GM19239 (cell line): ENCODE results near the gene ARL6IP4.

Experiments
- DNase-seq: peaks from one replicate; pipeline ENCODE4 v3.0.0; 2011; ENCODE audit warnings: low spot score; ENCODE audit not compliant: insufficient read length
- FAIRE-seq: peaks from 2 replicates; lab custom pipeline; 2011; peaks lifted over from hg19 to GRCh38; lab: Jason Lieb, UNC

Gene ARL6IP4

DNA sequence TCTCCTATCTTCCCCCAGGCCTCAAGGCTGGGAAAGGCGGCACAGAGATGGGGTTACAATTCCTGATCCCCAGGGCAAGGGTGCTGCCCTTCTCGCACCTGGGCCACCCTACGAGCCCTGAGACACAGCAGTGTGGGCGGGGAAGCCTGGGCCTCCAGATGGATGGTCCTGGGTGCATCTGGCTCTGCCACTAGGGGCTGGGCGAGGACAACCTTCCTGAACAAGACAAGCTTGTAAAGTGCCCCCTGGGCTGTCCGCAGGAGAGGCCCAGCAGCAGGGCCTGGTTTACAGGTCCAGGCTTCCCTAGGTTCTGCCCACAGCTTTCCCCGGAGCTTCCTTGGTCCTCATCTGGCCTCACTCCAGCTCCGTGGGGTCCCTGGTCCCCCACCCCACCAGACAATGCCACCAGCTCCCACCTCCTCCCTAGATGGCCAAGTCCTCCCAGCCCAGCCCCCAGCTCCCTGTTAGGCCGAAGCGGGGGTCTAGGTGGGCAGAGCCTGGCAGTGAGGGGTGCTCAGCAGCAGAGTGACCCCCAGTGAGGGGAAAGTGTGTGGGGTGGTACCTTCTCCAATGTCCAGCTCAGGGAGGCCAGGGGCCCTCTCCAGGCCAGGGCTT is 8.9 kb downstream of the ARL6IP4 start:
- DNase-seq (no peak), FAIRE-seq (no peak)

DNA sequence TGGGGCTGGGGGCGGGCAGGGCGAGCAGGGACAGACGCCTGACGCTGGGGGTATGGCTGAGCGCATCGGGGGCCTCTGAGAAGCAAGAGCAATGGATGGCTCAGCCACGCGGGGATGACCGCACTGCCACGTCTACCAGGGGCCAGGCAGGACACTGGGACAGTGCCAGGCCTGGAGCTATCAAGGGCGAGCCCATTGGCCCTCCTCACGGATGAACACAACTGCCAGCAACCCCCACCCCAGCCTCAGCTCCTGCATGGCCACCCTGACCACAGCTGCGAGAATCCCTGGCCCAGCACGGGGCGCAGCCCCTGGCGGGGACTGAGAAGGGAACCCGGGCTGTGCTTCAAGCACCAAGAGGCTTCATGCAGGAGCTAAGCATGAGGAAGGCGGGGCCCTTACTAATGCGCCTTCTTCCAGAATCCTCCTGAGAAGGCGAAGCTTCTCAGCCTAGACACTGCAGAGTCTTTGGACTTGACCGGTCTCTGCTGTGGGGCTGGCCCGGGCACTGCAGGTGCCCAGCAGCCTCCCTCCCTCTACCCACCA is 9.5 kb downstream of the ARL6IP4 start:
- FAIRE-seq (no peak), DNase-seq (no peak)

DNA sequence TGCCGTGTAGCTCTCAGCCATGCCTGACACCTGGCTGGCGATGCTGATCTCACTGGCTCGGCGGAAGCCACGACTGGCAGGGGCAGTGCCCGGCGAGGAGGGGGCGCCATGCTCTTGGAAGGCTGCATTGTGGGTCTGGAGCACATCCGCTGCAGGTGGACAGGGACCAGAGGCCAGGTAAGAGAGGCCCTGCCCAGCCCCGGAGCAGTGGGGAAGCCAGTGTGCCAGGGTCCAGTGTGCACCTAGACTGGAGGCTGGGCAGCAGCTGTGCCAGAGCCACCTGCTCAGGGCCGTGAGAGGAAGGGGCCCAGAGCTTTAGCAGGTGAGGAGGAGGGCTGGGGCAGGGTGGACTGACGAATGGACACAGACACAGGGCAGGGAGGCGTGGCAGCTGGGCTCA is 10.1 kb downstream of the ARL6IP4 start:
- DNase-seq (no peak), FAIRE-seq (no peak)

DNA sequence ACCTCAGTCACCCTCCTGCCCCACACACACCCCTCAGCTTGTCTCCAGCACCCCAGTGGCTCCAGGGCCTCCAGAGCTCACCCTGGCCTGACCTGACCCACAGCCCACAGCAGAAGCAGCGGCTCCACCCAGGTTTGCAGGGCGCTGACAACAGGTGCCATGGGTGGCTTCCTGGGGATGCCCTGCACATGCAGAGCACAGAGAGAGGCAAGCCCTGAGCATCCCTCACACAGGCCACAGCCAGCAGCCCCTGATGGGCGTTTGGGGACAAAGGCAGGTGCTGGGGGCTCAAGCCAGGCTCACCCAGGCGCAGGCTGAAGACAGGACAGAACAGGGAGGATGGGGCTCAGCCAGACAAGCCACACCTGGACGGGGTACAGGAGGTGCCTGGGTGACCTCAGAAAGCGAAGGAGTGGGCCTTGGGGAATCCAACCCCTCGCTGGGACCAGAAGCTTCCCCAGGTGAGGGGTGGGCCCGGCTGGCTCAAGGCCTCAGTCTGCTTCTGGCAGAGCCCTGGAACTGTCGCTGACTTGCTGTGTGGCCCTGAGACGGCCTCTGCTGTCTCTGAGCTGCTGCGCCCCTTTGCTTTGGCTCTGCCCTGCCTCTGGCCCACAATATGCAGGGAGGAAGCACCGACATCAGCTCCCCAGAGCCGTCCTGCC is 10.6 kb downstream of the ARL6IP4 start:
- no peak for FAIRE-seq
- DNase-seq = no peak

DNA sequence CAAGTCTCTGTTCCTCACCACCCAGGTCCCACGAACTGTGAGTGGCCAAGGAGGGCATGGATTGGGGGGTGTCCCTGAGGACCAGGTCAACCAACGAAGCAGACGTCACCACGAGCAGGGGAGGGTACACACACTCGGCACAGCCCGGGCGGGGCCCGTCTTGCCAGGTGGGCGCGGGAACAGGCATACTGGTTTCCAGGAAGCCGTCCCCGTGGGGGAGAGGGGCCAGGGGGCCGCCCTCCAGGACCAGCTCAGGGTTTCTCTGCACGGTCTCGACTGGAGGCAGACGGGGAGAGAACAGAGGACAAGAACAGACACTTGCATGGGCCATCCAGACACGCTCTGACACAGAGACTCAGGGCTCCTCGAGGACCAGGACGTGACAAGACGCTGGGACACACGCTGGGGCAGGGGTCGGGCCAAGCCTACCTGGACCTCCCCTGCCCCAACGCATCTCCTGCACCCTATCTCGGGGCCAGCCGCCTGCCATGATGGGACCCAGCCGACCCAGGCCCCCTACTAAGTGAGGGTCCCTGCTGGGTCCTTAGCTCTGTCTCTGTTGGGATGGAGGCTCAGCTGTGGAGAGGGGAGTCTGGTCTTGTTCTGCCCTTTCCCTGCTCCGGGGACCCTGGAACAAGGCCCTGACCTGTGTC is 11.3 kb downstream of the ARL6IP4 start:
- DNase-seq (no peak), FAIRE-seq (no peak)

DNA sequence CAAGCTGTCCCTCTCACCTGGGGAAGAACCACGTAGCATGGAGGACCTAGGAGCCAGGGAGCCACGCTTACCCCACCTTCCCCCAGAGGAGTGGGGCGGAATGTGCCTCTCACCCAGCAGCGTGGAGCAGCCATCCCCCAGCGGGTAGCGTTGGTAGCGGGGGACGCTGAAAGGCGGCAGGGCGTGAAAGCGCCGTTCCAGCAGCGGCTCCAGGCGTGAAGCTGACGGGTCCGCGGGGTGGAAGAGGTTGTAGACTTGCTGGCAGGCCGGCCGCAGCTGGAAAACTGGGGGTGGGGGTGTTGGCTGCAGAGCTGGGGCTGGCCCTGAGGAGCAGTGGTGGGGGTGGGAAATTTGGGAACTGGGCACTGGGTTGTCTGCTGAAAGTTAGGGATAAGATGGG is 11.9 kb downstream of the ARL6IP4 start:
- DNase-seq (no peak), FAIRE-seq (no peak)

DNA sequence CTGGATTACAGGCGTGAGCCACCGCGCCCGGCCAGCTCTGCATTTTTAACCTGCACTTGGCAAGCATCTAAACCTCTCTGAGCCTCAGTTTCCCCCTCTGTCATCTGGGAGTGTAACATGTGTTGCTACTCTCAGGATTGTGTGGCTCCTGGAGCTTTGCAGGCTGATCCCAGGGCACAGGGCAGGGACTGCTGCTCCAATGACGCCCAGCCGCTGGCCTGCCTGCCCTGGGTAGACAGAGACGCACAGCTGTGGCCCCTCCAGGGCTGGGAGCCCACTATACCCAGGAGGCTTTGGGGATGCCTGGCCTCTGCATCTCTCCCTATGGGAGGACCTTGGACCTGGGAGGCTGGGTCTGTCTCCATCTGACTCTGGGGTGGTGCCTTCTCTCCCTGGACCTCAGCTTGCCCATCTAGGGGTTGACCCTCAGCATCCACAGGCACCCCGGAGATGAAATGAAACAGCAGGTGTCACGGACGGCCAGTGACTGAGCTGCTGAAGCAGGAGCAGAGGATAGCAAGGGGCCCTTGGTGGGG is 13.7 kb downstream of the ARL6IP4 start:
- DNase-seq (no peak), FAIRE-seq (no peak)

DNA sequence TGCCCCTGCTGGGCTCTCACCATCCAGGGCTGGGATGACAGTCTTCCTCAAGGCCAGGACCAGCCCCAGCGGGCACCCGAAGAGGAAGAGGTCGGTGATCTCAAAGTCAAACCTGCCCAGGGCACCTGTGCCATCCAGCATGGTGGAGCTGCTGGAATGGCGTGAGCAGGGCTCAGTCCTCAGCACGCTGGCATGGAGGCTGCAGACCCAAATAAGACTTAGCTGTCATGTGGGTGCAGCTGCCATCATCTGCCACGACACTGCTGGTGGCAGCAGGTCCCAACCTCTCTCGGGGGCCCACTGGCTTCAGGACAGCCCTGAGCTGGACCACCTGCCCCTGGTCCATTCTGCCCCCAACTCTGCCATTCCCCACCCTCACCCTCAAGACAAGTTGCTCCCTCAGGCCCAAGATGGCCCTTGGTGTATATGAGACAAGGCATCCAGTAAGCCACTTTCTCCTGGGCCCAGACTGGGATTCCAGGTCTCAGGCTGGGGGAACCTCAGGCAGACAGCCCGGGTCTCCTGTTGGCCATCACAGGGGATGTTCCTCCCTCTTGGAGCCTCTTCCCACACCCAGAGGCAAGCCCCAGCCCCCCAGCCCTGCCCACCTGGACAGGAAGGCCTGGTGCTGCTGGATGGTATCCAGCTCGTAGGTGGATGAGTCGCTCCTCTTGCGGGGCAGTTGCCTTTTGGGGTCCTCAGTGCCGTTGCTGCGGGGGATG is 14.5 kb downstream of the ARL6IP4 start:
- FAIRE-seq (no peak), DNase-seq (no peak)

DNA sequence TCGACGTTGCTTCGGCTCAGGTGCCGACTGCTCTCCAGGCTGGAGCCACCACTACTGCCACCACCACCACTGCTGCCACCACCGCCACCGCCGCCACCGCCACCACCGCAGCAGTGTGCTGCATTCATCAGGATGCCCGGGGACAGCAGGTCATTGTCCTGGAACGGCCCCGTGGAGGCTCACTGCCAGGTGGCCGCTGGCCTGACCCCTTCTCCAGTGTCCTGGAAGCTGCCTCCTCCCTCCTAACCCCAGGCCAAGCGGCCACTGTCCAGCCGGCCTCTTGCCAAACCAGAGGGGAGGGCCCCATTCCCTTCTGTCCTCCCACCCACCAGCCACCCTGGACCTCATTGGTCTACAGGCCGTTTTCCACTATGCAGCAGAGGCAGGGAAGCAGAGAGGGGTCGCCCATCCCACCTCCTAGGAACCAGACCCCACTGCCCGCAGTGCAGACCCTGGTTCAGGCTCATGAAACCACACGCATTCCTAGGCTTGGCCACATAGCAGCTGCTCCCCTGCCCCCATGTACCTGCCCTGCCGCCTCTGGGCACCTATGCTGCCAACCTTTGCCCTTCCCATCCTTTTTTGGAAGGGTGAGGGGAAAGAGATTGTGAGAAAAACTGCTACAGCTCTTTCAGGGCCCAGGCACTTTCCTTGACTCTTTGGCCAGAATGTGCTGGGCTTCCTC is 15.2 kb downstream of the ARL6IP4 start:
- FAIRE-seq (no peak), DNase-seq (no peak)

DNA sequence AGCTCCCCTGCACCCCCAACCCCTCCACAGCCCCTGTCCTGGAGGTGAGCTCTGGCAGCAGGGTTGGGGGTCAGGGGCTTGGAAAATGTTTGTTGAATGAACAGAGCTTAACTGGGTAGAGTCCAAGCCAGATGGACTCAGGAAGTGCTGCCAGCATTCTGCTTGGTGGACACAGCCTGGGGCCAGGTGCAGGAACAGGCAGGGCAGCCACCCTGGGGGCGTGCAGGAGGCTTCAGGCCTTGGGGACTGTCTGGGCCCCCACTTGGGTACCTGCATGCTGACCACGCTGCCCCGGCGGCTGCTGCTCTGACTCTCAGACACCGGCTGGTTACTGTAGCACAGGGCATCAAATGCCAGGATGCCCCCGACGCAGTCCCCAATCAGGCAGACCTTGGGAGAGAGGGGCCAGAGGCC is 15.7 kb downstream of the ARL6IP4 start:
- no peak for FAIRE-seq
- DNase-seq = no peak

DNA sequence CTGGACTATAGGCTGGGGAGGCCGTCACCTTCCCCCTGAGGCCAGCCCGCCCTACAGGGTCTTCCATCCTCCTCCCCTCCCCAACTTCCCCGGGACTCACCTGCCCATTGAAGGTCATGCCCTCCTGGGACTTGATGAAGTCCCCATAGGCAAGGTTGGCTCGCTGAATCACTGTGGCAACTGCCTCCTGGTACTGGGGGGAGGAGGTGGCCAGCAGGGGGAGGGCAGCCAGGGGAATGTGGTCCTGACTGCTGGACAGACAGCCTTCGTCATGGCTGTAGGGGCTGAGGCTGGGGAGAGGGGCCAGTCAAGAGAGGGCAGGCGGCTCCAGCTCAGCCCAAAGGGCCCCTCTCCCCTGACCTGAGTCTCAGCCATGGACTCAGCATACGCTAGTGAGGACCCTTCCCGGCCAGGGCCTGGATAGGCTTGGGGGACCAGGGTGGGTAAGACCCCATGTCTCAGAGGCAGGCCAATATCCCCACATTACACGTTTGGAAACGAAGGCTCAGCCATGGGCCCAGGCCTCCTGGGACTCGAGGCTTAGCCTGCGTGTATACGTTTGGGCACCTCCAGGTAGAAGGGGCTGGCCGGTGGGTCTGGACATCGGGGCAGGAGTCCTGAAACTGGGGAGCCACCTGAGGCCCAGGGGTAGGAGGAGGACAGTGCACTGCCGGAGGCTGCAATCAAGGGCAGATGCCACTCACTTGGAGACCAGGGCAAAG is 16.3 kb downstream of the ARL6IP4 start:
- FAIRE-seq (no peak), DNase-seq (no peak)

DNA sequence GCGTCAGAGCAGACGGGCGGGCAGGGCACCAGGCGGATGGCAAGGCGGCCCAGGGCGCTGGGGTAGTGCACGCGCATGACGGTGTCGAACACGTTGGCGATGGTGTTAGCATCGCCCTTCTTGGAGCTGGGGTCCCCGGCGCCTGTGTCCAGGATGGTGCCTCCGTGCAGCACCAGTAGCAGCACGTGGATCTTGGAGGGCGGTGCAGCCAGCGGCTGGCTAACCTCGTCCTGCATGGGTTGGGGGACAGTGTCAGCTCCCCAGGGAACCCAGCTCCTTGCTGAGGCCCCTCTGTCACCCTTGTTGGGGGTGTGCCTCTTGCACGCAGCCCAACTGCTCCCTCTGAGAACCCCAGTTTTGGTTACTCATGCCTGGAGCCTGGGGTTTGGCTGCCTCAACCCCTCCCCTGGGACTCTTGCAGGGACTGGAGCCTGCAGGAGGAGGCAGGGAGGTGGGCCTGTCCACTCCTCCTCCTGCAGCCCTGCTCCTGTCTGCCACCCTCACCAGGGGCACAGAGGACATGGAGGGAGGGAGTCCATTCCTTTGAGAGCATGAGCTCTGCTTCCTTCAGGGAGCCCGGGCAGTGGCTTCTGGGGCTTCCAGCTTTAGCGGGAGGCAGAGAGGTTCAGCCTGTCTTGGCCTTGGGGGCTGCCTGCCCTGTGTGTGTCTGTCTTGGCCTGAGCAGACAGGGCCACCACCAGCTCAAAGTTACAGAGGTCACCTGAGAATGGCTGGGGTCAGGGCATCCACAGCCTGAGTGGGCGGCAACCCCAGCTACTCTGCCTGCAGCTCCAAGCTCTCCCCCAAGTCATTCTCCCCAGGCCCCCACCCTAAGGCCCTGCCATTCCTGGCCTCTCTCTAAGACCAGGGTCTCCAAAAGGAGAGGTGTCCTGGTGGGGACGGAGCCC is 17.1 kb downstream of the ARL6IP4 start:
- no peak for DNase-seq
- no peak for FAIRE-seq

DNA sequence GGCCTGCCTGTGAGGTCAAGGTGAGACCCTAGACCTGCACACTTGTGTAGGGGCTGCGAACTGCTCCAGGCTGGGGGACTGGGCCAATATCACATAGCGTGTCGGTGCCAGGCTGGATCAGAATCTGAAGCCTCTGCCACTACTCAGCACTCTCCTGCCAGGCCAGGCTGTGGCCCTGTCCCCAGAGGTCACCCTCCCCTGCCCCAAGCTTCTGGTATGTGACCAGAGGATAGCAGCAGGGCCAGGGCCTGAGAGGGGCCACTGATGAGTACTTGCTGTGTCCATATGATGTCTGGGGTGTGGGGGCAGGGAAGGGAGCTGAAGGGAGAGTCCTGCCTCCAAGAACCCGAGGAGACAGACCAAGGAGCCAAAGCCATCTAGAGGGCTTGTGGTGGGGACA is 17.8 kb downstream of the ARL6IP4 start:
- DNase-seq (no peak), FAIRE-seq (no peak)

DNA sequence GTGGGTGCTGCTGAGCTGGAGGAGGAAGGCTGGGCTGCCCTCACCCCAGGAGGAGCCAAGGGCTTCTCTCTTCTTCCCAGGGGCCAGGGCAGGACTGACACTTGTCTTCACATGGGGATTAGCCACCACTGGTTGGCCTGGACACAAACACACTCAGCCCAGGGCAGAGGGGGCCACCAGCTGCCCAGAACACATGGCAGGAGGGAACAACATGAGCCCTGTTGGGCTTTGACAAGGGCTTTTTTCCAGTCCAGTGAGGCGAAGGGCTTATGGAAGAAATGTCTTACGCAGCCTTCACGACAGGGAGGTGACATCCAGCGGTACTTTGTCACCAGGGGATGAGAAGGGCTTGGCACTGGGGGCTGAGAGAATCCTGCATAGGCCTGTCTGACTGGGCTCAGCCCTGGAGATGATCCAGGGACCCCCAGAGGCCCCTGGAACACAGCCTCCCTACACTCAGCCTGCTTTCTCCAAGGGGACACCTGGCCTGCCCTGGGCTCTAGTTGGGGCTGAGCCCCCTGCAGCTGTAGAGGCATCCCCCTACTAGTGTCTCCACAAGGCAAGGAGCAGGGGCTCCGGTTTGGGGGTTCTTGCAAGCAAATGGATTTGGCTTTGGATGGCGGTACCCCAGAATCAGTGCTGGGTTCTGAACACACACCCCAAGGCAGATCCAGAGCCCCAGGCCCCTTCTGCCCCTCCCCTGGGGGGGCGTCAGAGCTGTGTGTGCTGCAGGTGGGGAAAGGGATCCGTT is 18.9 kb downstream of the ARL6IP4 start:
- no peak for FAIRE-seq
- DNase-seq = no peak

DNA sequence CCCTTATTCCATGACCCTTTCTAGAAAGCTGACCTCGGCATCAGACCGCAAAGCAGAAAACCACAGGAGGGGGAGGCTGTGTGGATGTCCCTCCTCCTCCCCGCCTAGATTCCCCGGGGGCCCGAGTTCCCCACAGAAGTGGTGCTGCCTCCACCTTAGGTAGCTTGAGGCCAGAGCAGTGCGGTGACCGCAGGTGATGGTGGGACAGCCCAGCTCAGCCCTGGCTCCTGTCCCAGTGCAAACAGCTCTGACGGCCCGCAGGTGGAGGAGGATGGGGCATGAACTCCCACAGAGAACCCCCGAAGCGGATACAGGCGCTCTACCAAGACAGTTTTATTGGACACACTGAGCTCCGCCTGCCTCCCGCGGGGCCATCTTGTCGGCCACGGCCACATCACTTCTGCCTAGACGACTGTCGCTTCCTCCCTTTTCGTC is 19.5 kb downstream of the ARL6IP4 start:
- no peak for FAIRE-seq

DNA sequence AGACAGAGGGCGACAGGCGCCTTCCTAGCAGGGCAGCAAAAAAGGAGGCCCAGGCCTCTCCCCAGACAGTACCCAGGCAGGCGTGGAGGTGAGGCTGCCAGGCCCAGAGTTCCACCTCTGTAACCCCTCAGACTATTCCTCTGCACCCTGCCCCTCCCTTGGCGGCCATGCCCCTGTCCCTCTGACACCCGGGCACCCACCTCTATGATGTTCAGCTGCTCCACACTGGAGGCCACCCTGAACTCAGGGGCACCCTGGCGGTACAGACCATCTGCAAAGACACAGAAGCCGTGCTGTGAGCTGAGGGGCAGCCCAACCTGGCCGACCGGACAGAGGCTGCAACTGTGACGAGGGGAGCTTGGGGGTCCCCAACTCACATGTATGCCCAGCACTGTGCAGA is 20.1 kb downstream of the ARL6IP4 start:
- DNase-seq = no peak
- no peak for FAIRE-seq

More for the DNA sequence above, 19.5 kb downstream of the ARL6IP4 start:
- DNase-seq = no peak

DNA sequence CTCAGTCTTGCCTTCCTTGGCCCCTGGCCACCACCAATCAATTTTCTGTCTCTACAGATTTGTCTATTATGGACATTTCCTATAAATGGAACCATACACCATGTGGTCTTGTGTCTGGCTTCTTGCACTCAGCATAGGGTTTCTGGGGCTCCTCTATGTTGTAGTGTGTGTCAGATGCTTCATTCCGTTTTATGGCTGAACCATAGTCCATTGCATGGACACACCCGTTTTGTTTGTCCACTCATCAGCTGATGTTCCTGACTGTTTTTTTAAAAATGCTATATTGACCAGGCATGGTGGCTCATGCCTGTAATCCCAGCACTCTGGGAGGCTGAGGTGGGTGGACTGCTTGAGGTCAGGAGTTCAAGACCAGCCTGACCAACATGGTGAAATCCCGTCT is 21.0 kb downstream of the ARL6IP4 start:
- FAIRE-seq (no peak), DNase-seq (no peak)

DNA sequence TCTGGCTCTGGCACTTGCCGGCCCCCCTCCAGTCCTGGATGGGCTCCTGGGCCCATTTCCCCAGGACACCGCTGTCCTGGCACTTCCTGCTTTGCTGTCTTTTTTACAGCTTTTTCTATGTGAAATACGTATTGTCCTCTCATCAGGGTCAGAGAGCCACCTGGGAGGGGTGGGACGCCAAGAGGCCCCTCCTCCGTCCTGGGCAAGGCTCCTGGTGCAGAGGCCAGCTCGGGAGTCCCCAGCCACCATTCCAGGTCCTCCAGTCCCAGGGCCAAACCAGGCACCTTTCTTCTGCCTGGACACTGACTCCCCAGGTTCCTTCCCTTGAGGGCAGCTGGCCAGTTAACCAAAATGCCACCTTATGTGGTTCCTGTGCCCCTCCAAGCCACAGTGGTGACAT is 22.8 kb downstream of the ARL6IP4 start:
- DNase-seq (no peak), FAIRE-seq (no peak)
